Gastrocnemius medialis (tissue), 4 donors: ENCODE data around the gene OR8G5. TPM values are rescaled to one million over a fixed set of nuclear protein-coding genes. Genes with fewer than 3 reads are reported as not detected.

Experiments
- ATAC-seq, 2 donors: fragments of 150-250 bp; one replicate each; pipeline ENCODE4 v1.9.1; 2016
- DNase-seq, 2 donors: peaks; one replicate each; pipeline ENCODE4 v3.0.0-alpha.2; 2019
- H3K27ac ChIP-seq, 4 donors: fragments of 200-600 bp; sonication (generic); 1 replicate in 1 of 4; 2 replicates in 3 of 4; pipeline ENCODE4 v1.5.1; 2016 to 2018; ENCODE audit warnings: mild to moderate bottlenecking in 2 of 4, moderate library complexity in 1 of 4
- H3K27me3 ChIP-seq, 3 donors: fragments of 200-600 bp; sonication (generic) in 2 of 3; 1 replicate in 1 of 3; 2 replicates in 2 of 3; pipeline versions ENCODE4 v1.5.1 to v1.6.0; 2016 to 2019; ENCODE audit warnings: mild to moderate bottlenecking in 1 of 3, moderate library complexity in 1 of 3
- H3K36me3 ChIP-seq, 2 donors: fragments of 200-600 bp; sonication (generic) in 1 of 2; one replicate each; pipeline ENCODE4 v1.5.1; 2017 to 2018
- H3K4me1 ChIP-seq, 2 donors: fragments of 200-600 bp; sonication (generic) in 1 of 2; one replicate each; pipeline ENCODE4 v1.5.1; 2016 to 2017; ENCODE audit warnings: mild to moderate bottlenecking in 2 of 2
- H3K4me3 ChIP-seq, 4 donors: fragments of 200-600 bp; sonication (generic) in 3 of 4; 1 replicate in 1 of 4; 2 replicates in 3 of 4; pipeline ENCODE4 v1.5.1; 2016 to 2019; ENCODE audit warnings: mild to moderate bottlenecking in 2 of 4
- H3K9me3 ChIP-seq, 3 donors: fragments of 200-600 bp; sonication (generic) in 2 of 3; 1 replicate in 1 of 3; 2 replicates in 2 of 3; pipeline ENCODE4 v1.5.1; 2016 to 2019
- POLR2A ChIP-seq, 2 donors: fragments of 450-650 bp; IDR thresholded peaks; one replicate each; pipeline ENCODE4 v1.6.1; 2017; ENCODE audit warnings: antibody characterized with exemption in 2 of 2, mild to moderate bottlenecking in 2 of 2, moderate library complexity in 2 of 2
- in situ Hi-C, 4 donors: fragments of 200-750 bp; cut with MboI; loops; one replicate each; pipeline versions ENCODE4 v1.15.0 to v1.8.0; 2017; ENCODE audit warnings: low sequenced_read_pairs in 4 of 4
- intact Hi-C: fragments of 100-400 bp; cut with DNase I; formaldehyde crosslinking; loops from one replicate; pipeline ENCODE4 v1.15.1; 2023; ENCODE audit warnings: low total_unique reads
- total RNA-seq, 4 donors: library from RNA; depleted of rRNA; stranded (reverse); fragments of >200 nt; gene quantifications; one replicate each; pipeline versions ENCODE4 v1.1.0 to v1.2.3, GENCODE V29; 2016
- TF ChIP-seq, protein P1 (sequence below), 5 experiments: fragments of 450-650 bp in 3 of 5; fragments of 200-600 bp in 2 of 5; sonication (generic) in 2 of 5; IDR thresholded peaks in 4 of 5; conservative IDR thresholded peaks in 1 of 5; 1 replicate in 4 of 5; 2 replicates in 1 of 5; pipeline ENCODE4 v1.5.1; 2016 to 2019; ENCODE audit warnings: antibody characterized with exemption in 5 of 5, mild to moderate bottlenecking in 3 of 5, moderate library complexity in 3 of 5

The OR8G5 gene
- total RNA-seq, 4 donors from 2014 or later: not detected

DNA sequence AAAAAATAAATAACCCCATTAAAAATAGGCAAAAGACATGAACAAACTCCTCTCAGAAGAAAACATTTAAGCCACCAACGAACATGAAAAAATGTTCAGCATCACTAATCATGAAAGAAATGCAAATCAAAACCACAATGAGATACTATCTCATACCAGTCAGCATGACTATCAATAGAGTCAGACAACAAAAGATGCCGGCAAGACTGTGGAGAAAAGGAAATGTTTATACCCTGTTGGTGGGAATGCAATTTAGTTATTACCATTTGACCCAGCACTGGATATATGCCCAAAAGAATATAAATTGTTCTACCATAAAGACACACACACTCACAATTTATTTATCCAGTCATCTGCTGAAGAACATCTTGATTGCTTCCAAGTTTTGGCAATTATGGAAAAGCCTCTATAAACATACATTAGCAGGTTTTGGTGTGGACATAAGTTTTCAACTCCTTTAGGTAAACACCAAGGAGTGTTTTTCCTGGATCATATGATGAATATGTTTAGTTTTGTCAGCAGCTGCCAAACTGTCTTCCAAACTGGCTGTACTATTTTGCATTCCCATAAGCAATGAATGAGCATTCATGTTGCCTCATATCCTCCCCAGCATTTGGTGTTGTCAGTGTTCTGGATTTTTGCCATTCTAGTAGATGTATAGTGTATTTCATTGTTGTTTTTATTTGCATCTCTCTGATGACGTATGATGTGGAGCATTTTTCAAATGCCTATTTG lies 29.6 kb downstream of the OR8G5 start:
- TF ChIP-seq POLR2A (IDR thresholded peaks at IDR 0.05): no peak
- TF ChIP-seq, protein P1, sequence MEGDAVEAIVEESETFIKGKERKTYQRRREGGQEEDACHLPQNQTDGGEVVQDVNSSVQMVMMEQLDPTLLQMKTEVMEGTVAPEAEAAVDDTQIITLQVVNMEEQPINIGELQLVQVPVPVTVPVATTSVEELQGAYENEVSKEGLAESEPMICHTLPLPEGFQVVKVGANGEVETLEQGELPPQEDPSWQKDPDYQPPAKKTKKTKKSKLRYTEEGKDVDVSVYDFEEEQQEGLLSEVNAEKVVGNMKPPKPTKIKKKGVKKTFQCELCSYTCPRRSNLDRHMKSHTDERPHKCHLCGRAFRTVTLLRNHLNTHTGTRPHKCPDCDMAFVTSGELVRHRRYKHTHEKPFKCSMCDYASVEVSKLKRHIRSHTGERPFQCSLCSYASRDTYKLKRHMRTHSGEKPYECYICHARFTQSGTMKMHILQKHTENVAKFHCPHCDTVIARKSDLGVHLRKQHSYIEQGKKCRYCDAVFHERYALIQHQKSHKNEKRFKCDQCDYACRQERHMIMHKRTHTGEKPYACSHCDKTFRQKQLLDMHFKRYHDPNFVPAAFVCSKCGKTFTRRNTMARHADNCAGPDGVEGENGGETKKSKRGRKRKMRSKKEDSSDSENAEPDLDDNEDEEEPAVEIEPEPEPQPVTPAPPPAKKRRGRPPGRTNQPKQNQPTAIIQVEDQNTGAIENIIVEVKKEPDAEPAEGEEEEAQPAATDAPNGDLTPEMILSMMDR (IDR thresholded peaks at IDR 0.05 in 4 of 5, conservative IDR thresholded peaks at IDR 0.05 in 1 of 5): no peak
- intact Hi-C loops: no loop called here
- H3K9me3 ChIP-seq: no peaks in the 10 kb centered on the region

DNA sequence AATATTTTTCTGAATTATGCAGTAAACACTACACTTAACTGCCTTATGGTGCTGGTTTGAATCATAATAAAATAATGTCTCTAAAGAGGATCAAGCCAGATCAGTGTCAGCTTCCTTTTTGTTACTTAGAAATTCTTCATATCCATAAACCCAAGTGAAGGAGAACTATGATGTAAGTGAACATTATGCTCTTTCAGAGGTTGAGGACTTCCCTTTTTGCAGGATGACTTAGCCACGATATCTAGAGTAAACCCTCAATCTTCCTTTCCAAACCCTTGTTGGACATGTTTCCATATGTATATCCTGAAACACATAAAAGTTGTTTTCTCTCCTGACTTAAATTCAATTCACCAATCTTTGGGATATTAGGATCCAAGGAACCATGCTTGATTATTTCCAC lies 38.5 kb downstream of the OR8G5 start:
- ATAC-seq (no peak), DNase-seq (no peak)
- H3K27ac ChIP-seq: no peak overlapping the region
- no peak for TF ChIP-seq POLR2A (IDR thresholded peaks at IDR 0.05)
- TF ChIP-seq, protein P1 (IDR thresholded peaks at IDR 0.05 in 4 of 5, conservative IDR thresholded peaks at IDR 0.05 in 1 of 5): no peak
- H3K27me3 ChIP-seq: no peaks in the 10 kb centered on the region
- no peaks in the 10 kb centered on the region for H3K36me3 ChIP-seq
- H3K9me3 ChIP-seq: no peaks in the 10 kb centered on the region
- no peaks in the 10 kb centered on the region for H3K4me1 ChIP-seq
- no peak overlapping the region for H3K4me3 ChIP-seq
- intact Hi-C loops: no loop called here
- in situ Hi-C loops: no loop called here

More for the DNA sequence above, 29.6 kb downstream of the OR8G5 start:
- Histone ChIP-seq H3K27ac (no peak overlapping the region), H3K27me3 (no peaks in the 10 kb centered on the region), H3K4me3 (no peak overlapping the region), H3K4me1 (no peaks in the 10 kb centered on the region), H3K36me3 (no peaks in the 10 kb centered on the region)
- no peak for DNase-seq
- ATAC-seq: no peak
- in situ Hi-C loops: no loop called here

DNA sequence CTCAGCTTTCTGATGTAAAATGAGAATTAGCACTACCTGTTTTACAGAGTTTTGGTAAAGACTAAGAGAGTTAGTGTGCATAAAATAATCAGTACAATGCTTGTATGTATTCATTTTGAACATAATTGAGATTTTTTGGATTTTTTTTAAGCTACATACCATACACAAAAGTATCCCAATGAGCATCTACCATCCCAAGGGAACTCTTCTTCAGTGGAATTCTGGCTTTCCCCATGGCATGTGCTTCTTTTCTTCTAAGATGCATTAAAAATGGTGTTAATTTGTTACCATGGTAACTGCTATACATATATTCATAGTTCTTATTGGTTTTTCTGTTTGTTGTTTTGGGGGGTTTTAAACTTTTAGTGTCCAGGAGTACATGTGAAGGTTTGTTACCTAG lies 39.8 kb downstream of the OR8G5 start:
- Histone ChIP-seq H3K4me3 (no peak overlapping the region), H3K36me3 (no peaks in the 10 kb centered on the region), H3K27me3 (no peaks in the 10 kb centered on the region), H3K4me1 (no peaks in the 10 kb centered on the region), H3K9me3 (no peaks in the 10 kb centered on the region), H3K27ac (no peak overlapping the region)
- in situ Hi-C loops (no loop called here), intact Hi-C loops (no loop called here)
- ATAC-seq (no peak), DNase-seq (no peak)
- TF ChIP-seq, protein P1 (IDR thresholded peaks at IDR 0.05 in 4 of 5, conservative IDR thresholded peaks at IDR 0.05 in 1 of 5): no peak
- TF ChIP-seq POLR2A (IDR thresholded peaks at IDR 0.05): no peak

DNA sequence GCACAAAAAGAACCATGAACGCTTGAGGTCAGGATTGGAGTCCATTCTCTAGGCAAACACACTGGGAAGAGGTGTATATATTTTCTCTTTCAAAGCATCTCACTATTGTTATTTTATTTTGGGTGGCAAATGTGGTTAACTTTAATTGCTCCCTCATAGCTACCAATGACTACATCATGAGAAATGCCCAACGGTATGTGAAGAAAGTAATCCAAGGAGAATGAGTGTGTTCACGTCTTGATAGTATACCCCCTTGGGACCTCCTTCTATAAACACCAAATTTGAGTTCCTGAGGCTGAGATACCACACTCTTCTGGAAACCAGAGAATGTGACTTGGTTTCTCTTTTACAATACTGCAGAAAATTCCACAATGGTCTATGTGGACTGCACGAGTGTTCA lies 41.7 kb downstream of the OR8G5 start:
- Histone ChIP-seq H3K9me3 (no peaks in the 10 kb centered on the region), H3K4me3 (no peak overlapping the region), H3K36me3 (no peaks in the 10 kb centered on the region), H3K27ac (no peak overlapping the region), H3K27me3 (no peaks in the 10 kb centered on the region), H3K4me1 (no peaks in the 10 kb centered on the region)
- intact Hi-C loops: no loop called here
- no peak for DNase-seq
- in situ Hi-C loops: no loop called here
- no peak for ATAC-seq
- TF ChIP-seq, protein P1 (IDR thresholded peaks at IDR 0.05 in 4 of 5, conservative IDR thresholded peaks at IDR 0.05 in 1 of 5): no peak
- TF ChIP-seq POLR2A (IDR thresholded peaks at IDR 0.05): no peak

DNA sequence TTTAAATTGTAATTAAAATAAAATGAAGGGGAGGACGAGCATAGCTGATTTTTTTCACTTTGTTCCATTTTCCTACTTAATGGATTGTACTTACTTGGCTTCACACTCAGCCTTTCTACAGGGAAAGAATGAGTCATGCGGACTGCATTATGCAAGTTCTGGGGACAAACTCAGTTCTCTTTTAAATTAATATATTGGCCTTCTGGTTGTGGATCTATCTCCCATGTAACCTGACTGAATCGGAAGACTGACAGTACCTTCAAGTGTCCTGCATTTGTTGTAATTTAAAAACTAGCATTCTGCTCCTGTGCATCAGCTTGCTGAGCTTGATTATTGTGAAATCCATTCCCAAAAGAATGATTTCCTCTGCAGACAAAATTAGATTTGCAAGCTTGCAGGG lies 45.4 kb downstream of the OR8G5 start:
- ATAC-seq (no peak), DNase-seq (no peak)
- Histone ChIP-seq H3K4me1 (no peaks in the 10 kb centered on the region), H3K36me3 (no peaks in the 10 kb centered on the region), H3K27ac (no peak overlapping the region), H3K27me3 (no peaks in the 10 kb centered on the region), H3K4me3 (no peak overlapping the region), H3K9me3 (no peaks in the 10 kb centered on the region)
- in situ Hi-C loops: no loop called here
- TF ChIP-seq, protein P1 (IDR thresholded peaks at IDR 0.05 in 4 of 5, conservative IDR thresholded peaks at IDR 0.05 in 1 of 5): no peak
- TF ChIP-seq POLR2A (IDR thresholded peaks at IDR 0.05): no peak
- intact Hi-C loops: no loop called here
